Stimulated activated CD4-positive, alpha-beta T cell treated with anti-CD3 and anti-CD28 coated beads, Interleukin-4, amount 100 ng/mL, for 4 hours (primary cell): ENCODE data around the gene MKRN3.

ENCODE experiments used
- DNase-seq, 2 experiments: peaks; one replicate each; pipeline ENCODE4 v3.0.0-alpha.2; 2020

MKRN3 gene

DNA sequence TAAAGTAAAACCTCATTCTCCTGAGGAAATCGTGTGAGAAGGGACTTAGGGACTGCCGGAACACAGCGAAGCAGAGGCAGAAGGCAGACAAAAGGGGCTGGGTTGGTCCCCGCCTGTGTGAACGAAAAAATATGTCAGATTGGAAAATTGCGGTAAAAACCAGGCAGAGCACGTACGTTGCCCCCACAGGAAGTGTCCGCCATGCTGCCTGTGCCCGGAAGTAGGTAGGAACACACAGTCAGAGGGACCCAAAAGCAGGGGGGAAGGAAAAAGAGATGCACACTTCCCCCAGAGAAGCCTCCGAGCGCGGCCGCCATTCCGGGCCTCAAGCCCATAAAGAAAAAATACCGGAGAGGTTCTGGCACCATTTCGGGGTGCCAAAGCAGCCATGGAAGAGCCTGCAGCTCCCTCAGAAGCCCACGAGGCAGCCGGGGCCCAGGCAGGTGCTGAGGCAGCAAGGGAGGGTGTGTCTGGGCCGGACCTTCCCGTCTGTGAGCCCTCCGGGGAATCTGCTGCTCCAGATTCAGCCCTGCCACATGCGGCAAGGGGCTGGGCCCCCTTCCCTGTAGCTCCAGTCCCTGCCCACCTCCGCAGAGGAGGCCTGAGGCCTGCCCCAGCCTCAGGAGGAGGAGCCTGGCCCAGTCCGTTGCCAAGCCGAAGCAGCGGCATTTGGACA, at the start of gene MKRN3:
TSS of gene MKRN3 (plus strand) at position 280 of the 676 bp plus-strand sequence. CDS start at position 389, 109 bp downstream.
- DNase-seq, result peak; percentile 30 to 50

DNA sequence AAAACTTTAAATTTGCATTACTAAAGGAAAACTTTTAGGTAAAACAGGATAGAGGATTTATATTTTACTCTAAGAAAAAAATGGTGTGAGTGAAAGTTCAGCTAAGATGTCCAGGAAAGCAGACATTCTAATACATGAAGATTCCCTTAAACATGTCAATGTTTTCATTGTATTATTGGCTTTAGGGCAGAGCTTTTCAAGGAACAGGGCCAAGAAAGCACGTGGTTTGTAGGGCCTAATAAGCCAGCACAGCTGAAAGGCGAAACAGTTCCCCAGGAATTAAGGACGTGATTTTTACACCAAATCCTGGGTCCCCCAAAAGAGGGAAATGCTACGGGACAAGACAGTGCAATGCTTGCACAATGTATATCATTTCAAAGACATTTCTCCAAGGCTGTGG, 48.6 kb upstream of the MKRN3 start:
- no peak for DNase-seq

DNA sequence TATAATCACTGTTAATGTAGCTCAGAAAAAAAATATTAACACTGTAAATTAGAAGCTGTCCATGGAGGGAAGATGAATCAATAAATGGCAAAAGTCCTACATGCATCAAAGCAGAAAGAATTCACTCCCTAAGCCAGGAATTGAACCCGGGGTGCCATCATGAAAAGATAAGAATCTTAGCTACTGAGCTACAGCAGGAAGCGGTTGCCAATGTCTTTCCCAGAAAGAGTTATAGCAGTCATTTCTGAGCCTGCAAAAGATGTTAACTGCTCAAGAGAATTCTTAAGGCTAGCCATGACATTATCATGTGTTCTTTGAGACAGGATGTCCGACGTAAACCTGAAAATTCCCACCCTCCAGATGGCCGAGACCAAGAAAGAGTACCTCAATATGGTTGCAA, 47.4 kb upstream of the MKRN3 start:
- DNase-seq, result no peak

DNA sequence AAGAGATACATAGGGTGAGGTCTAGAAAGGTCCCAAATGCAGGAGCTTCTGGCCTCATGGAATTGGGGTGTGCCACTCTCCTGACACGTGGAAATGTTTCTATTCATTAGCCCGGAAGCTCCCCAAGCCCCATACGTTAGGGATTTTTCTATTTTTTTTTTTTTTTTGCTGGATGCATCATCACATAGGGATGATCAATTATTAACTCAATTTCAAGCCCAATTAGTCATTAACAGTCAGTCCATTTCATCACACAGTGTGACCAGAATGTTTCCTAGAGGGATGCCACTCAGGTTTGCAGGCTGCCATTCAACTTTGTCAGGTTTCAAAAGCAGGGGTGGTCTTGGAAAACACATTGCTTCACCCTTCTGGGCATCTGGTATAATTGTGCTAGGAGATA, 40.7 kb upstream of the MKRN3 start:
- DNase-seq, result no peak

DNA sequence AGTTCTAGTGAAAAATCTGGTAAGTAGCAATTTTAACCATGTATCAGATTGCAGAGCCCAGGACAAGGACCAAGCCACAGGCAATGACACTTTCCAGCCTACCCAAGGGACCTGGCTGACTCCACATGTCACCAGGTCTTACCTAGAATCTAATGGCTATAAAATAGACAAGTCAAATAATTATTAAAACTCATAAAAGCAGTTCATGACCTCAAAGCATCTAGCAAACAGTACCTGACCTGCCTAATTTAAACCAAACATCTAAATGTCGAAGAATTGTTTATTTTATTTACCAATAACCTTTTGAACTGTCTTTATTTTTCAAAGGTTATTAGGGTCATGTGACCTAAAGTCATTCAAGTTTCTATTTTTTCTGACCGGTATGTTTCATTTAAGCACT, 35.6 kb upstream of the MKRN3 start:
- DNase-seq, result no peak

DNA sequence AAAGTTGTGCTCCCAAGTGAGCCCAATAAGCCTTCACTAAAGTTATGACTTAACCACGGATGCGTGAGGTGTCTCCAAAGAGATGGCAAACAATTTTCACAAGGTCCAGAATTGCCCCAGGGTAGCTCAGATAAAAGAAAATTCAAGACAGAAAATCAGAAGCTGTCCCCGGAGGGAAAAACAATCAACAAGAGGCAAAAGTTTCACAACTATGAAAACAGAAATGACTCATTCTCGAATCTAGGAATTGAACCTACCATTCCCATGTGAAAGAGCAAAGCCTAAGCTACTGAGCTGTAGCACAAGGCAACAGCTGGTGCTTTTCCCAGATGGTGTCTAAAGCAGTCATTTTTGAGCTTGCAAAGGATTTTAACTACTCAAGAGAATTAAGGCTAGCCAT, 33.5 kb upstream of the MKRN3 start:
- DNase-seq, result no peak

DNA sequence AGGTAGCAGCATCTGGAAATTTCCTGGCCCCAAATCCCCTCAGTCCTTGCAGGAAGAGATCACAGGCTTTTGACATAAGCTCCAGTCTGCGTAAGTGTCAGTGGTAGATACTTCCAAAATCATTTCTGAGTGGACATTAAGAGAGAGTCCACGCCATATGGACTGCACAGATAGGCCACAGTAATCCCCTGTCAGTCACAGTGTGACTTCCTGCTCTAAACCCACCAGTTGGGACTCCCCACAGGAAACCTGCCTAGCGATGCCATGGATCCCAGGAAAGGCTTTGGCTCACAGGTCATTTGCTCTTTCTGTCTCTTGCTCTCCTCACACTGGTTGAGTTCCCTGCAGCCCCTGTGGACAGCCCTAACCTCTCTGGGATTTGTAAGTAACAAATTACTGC, 28.8 kb upstream of the MKRN3 start:
- DNase-seq, result no peak

DNA sequence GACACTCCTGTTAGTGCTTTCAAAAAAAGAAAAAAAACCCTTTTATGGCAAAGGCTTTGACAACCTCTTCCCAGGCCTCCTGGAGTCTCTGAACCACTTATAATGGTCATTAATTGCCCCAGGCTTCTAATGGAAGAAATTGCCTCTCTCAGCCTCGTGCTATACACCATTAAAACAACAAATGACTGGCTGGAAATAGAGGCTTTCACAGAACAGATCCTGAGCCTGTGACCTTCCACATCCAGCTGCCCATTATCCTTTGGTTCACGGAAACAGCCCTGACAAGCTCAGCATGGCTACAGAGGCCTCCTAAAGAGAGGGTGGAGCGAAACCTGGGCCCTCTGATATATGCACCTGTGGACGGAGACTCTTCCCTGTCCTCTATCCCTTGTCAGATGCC, 26.8 kb upstream of the MKRN3 start:
- DNase-seq, result no peak

DNA sequence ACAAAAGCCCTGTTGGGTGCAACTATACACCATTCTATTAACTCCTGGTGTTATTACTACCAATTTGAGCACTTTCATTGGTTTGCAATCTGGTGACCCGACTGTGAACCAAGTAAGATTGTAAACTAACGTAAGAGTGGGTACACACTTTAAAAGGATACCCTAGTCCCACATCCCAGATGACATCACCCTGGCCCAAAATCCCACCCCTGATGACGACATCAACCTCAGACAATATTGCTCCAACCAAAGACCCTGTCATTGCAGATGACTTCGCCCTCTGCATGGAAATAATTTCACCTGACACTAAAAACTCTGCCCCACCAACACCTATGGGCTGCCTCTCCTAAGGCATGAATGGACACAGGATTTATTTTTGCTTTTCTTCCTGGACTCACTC, 25.6 kb upstream of the MKRN3 start:
- no peak for DNase-seq

DNA sequence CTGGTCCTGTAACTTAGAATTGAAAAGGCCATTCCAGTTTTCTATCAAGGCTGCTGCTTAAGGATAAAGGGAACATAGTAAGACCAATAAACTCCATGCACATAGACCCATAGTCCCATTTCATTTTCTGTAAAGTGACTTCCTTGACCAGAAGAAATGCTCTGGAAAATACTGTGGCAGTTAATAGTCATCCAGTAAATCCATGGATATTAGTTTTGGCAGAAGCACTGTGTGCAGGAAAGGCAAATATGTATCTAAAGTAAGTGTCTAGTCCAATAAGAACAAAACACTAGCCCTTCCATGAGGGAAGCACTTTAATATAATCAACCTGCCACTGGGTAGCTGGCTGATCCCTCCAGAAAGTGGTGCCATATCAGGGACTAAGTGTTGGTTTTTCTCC, 19.3 kb upstream of the MKRN3 start:
- no peak for DNase-seq

DNA sequence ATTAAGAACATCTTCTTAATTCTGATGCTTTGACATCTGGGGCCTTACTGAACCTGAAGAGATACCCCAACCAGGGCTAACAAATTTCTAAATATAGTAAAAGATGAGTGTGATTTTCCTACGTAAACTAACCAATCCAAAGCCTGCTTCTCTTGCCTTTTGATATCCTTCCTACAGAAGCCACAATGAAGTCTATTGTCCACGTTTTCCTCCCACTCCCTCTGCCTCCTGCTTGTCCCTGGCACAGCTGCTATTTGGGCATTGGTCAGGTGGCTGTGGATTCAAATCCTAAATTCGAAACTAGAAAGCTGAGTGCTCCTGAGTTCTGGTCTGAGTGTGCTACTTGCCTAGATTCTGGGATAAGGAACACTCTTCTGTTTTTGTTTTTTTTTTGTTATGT, 17.4 kb upstream of the MKRN3 start:
- DNase-seq, result no peak

DNA sequence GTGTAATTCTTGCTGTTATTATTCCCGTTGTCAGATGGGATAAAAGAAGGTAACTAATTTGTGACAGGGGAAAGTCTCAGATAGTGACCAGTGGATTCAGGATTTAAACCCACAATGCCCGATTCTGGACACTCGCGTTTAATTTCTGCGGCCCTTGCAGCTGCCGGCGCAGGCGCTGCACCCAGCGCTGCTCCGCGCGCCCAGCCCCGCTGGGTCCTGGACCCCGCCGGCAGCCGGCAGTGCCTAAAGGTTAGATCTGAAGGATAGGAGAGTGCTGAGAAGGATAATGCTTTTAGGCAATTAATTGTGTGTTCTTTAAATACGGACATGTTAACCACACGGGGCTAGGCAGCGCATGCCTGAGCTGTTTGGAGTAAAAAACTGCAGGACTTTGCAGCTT, 3.6 kb upstream of the MKRN3 start:
- DNase-seq, result no peak

DNA sequence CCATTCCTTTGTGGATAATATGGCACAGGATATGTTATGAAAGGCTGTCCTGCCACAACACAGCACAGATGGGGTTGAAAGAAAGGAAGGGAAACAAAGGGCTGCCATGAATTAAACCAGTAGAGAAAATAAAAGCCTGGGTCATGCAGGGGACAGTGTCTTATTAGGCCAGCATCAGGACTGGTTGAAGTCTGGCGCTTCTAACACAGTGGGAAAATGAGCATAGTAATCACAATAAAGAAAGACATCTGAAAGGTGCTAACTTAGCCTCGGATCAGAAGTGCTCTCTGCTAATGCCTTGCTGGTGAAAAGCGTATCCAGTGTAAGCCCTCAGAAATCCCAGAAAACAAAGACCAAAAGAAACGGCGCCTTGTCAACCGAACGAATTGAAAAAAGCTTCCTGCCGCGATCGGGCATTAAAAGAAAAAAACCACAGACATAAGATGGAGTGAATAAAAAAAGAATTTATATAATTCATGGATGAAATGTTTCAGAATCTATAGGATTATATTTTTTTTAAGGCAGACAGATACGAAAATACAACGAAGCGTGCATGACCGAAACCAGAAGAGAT, 566 bp upstream of the MKRN3 start:
- no peak for DNase-seq

DNA sequence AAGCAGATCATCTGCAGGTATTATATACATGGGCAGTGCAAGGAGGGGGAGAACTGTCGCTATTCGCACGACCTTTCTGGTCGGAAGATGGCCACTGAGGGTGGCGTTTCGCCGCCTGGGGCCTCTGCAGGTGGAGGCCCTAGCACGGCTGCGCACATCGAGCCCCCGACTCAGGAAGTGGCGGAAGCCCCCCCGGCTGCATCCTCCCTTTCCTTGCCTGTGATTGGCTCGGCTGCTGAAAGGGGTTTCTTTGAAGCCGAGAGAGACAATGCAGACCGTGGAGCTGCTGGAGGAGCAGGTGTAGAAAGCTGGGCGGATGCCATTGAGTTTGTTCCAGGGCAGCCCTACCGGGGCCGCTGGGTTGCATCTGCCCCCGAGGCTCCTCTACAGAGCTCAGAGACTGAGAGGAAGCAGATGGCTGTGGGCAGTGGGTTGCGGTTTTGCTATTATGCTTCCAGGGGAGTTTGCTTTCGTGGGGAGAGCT, 639 bp downstream of the MKRN3 start:
- peak in 1 of 2 experiments; percentile 32 for DNase-seq

DNA sequence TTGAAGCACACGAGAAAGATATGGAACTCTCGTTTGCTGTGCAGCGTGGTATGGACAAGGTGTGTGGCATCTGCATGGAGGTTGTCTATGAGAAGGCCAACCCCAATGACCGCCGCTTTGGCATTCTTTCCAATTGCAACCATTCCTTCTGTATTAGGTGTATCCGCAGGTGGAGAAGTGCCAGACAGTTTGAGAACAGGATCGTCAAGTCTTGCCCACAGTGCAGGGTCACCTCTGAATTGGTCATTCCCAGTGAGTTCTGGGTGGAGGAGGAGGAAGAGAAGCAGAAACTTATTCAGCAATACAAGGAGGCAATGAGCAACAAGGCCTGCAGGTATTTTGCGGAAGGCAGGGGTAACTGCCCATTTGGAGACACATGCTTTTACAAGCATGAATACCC, 1.2 kb downstream of the MKRN3 start:
- no peak for DNase-seq

DNA sequence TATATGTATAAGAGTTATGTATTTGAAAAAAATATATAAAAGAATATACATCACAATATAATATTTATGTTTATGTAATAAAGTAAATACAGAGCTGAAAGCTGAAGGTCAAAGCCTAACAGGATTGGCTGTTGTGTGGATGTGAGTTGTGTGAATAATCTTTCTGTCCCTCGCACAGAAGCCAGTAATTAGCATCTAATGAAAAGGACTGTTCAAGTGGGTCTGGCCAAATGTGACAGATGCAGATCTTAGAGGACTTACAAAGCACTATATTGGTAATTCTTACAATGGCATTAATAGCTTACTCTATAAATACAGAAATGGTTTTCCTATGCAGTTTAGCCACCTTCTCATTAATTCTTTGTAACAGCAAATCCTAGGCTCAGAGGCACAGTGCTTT, 2.4 kb downstream of the MKRN3 start:
- no peak for DNase-seq

DNA sequence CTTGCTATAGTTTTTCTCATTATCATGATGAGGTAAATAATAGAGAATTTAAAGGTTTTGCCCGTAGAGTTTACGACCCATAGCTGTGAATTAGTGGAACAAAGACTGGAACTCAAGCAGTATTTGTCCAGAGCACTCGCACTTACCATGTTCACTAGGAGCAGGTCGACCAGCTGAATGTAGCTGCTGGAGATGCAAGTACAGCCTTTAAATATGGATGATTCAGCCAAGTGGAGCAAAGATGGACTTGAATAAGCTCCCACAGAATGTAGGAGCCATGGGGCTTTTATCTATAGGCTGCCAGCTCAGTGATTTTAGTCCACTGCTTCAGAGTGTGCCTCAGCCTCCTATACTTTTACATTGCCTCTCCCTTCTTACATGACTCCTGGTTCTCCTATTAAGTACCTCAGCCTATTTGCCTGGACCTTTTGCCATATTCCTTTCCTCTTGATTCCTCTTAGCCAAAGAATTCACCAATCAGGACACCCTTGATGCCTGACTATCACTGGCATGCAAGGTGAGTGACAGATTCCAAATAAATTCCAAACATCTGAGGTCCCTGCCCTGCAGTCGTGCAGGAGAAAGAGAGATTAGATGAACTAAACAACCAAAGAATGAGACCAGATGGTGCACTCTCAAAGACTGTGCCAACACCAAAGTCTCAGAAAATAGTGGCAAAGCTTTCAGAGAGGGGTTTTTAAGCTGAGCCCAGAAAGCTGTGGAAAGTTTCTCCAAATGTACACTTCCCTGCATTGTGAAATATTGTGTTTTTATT, 3.9 kb downstream of the MKRN3 start:
- no peak for DNase-seq

DNA sequence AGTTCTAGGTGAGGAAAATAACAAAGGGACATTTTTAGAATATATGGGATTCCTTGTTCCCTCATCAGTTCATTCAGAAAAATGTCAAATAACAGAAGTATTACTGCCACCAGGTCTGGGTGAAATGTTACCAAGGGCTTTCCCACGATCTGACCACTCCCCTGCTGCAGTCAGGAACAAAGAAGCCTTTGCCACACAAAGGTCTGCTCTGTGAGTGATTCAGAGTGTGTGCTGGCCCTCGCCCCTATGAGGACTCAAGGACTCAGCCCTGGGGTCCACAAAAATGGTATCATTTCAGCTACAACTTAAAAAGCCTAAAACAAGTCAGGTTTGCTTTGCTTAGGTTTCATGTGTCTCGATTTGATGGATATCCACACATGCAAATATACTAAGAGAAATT, 5.0 kb downstream of the MKRN3 start:
- DNase-seq, result no peak

DNA sequence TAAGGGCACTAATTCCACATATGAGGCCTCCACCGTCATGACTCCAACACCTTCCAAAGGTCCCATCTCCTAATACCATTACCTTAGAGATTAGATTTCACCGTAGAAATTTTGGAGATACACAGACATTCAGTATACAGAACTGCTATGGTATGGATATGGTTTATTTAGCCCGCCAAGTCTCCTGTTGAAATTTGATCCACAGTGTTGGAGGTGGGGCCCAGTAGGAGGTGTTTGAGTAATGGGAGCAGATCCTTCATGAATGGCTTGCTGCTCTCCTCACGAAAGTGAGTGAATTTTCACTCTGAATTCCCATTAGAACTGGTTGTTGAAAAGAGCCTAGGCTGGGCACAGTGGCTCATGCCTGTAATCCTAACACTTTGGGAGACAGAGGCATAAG, 7.4 kb downstream of the MKRN3 start:
- no peak for DNase-seq

DNA sequence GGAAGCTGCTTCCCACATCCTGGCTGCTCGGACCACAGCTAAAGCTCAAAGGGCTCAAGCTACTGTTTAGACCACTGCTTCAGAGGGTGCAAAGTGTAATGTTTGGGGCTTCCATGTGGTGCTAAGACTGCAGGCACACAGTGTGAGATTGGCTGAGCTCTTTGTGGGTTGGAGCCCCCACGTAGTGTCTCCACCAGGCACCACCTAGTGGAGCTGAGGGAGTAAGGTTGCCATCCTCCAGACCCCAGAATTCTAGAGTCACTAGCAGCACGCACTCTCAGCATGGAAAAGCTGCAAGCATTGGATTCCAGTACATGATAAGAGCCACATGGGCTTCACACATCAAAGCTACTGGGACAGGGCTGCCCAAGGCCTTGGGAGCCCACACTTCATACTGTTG, 9.3 kb downstream of the MKRN3 start:
- no peak for DNase-seq

DNA sequence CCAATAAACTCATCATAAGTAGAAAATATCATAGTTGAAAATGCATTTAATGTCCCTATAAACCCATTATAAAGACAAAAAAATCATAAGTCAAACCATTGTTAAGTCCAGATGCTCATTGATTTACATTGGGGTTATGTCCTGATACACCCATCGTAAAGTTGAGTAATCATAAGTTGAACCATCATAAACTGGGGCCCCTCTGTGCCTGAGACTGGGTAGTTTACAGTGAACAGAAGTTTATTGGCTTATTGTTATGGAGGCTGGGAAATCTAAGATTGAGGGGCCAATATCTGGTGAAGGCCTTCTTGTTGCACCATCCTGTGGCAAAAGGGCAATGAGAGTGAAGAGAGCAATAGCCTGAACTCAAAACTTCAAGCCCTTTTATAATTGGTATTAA, 10.6 kb downstream of the MKRN3 start:
- DNase-seq, result no peak

DNA sequence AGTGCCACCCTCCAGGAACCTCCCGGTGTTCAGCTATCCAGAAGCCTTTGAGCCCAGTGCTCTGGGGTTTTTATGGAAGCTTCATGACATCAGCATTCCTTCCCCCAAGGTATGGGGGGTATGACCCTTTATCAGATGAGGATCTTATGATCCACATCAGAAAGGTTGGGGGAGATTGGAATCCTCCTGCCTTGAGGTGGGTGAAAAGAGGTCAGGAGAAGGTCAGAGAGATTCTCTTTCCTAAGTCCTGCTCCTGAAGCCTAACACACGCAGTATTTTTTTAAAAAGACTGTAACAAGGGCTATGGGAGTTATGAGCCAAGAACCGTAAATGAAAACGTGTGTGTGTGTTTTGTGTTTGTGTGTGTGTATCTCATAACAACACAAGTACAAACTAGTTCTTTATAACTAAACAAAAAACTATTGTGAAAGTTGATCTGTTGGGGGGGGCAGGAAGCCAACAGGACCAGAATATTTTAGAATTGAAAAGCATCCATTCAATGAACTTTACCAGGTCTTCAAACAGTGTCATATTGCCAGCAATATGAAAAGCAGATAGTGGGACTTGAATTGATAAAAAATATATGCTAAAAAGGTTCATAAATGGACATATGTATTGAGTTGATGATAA, 13.2 kb downstream of the MKRN3 start:
- no peak for DNase-seq

DNA sequence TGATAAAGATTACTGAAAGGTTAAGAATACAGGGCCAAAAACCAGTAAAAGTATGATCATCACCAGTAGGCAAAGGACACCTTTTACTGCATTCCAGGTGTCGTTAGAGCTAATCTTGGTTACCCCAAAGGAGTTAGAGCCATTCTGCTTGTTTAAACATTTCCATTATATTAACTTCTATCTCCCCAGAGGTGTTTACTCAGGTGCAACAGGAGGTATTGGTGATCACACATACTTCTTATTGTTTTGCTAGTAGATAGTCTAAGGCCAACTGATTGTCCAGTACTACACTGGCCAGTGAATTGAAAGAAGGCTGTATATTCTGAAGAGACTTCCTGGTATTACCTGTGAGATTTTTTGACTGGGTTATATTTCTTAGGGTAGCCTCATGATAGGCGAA, 22.8 kb downstream of the MKRN3 start:
- no peak for DNase-seq

DNA sequence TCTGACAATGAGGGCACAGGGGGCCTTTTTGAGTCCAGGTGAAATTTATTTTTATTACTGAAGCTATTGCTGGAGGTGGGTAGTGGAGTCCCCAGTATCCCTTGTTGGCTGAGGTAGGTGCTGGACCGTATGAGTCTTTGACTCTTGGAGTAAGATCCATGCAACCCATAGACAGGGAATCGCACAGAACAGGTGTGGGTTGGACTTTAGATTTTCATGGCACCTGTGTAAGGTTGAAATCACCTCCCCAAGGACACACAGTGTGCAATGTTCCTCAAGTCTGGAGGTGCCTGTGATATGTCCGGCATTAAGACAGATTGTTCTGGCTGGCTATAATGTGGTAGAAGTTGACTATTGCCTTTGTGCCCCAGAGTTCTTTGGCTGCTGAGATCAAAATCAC, 23.5 kb downstream of the MKRN3 start:
- DNase-seq, result no peak
